ENCODE measurements around the gene GRAMD1A.
A peak's percentile ranks its signal among the peaks of the same experiment; 100 is the strongest.
"Not testable (repeated sequence)": the region's sequence is repeated elsewhere in the genome, so short reads cannot be mapped to it uniquely, and the experiment has no call there.

Gene GRAMD1A

GRCh38 chr19:34994286-34994642 is 5.9 kb upstream of the GRAMD1A start:
- H3K27ac ChIP-seq: peak overlapping the region; percentile 62
- TF ChIP-seq ZFX (IDR thresholded peaks at IDR 0.05): no peak
- no peak for TF ChIP-seq CTCF (conservative IDR thresholded peaks at IDR 0.05)

DNA sequence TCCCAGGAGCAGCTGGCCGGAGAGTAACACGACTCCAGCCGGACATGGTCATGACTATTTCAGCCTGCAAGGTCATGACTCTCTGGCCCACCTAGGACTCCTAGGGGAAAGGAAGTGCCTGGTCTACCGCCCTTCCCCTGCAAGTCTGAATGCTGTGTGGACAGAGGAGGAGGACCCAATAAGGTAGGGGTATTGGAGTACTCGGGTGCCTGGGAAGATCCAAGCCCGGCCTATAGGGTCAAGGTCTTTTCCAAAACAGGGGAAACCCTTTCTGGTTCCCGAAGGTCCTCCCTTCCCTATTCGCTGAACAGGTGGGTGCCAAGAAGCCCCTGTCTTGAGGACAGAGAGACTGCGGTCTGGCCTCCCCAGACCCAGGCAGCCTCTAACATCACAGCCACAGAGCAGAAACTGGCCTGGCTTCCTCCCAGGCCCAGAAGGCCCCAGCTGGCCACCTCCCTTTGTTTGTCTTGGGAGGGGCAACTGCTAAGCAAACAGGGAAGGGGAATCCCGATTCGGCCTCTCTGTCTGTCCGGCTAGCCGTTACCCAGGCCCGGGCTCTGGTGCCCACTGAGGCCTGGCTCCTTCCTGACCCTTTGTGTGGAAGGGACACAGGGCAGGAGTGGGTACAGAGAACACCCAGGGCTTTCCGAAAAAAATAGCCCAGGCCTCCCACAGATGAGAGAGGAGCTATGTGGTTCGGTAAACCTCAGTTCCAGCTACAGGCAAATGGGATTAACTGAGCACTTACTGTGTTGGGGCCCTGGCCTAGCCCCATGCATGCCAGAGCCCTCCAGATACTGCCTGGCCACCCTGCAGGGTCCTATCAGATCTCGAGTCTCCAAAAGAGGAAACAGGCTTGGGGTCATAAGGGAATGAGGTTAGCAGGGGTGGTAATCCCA is 5.2 kb upstream of the GRAMD1A start:
- TF ChIP-seq CTCF (conservative IDR thresholded peaks at IDR 0.05) (no peak), ZFX (IDR thresholded peaks at IDR 0.05) (peak; percentile 69; the same call in 1 of the 2 replicates)
- H3K27ac ChIP-seq: peak overlapping the region; percentile 62

GRCh38 chr19:34995551-34995950 is 4.6 kb upstream of the GRAMD1A start:
- no peak for TF ChIP-seq ZFX (IDR thresholded peaks at IDR 0.05)
- no peak for TF ChIP-seq CTCF (conservative IDR thresholded peaks at IDR 0.05)
- peak overlapping the region; percentile 62 for H3K27ac ChIP-seq

DNA sequence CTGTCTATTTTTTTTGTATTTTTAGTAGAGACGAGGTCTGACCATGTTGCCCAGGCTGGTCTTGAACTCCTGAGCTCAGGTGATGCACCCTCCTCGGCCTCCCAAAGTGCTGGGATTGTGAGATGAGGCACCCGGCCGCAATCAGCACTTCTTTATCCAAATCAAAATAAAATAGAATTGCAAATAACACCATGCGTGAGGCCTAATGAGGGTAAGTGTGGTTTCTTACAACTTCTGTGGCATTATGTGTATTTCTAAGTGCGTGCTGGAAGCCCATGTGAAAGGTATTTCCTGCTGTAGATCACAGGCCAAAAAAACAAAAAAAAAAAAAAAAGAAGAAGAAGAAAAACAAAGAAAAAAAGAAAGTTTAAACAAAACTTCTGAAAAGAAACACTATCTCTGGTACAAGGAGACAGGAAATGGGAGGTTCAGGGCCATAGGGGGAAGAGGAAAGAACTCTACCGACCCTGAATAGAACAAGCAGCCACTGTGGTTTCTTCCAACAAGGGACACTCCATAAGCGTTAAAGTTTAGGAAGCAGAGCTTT is 3.0 kb upstream of the GRAMD1A start:
- H3K27ac ChIP-seq: no peak overlapping the region
- no peak for TF ChIP-seq CTCF (conservative IDR thresholded peaks at IDR 0.05)
- no peak for TF ChIP-seq ZFX (IDR thresholded peaks at IDR 0.05)

GRCh38 chr19:34998224-34998623 is 1.9 kb upstream of the GRAMD1A start:
- H3K27ac ChIP-seq: not testable (repeated sequence)

DNA sequence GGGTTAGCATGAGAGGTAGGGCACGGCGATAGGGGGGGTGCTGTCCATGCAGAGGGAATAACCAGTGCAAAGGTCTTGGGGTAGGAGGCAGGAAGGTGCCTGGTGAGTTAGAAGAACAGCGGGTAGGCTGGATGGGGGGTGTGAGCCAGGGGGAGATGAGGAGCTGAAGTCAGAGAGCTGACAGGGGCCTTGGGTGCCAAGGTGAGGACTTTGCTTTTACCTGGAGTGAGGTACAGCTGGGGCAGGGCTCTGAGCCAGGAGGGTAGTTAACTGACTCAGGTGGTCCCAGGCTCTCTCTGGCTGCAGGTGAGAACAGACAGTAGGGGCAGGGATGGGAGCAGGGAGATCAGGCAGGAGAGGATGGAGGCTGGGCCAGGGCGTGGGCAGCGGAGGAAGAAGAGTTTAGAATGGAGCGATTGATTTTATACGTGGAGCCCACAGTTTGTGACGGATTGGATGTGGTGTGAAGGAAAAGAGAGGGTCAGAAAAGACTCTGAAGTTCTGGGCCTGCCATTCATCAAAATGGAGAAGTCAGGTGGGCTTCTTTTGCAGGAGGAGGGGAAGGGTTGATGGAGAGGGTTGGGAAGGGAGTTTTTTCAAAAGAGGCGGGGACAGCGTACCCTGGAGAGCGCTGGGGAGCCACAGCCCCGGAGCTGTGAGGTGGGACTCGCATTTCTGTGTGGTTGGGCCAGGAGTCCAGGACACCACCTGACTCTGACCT is 1.2 kb upstream of the GRAMD1A start:
- peak overlapping the region; percentile 79 for H3K27ac ChIP-seq
- TF ChIP-seq CTCF (conservative IDR thresholded peaks at IDR 0.05) (no peak), ZFX (IDR thresholded peaks at IDR 0.05) (no peak)

DNA sequence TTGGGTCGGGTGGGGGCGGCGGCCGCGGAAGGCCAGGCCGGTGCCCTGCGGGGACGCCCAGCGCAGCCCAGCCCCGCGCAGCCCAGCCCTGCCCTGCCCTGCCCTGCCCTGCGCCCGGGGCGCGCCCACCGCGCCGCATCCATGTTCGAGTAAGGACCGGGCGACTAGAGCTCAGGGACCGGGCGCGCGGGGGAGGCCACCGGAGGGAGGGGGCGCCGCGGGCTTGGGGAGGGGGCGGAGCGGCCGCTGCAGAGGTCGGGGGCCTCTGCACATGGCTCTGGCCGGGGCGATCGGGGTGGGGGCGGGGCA is 169 bp downstream of the GRAMD1A start:
- H3K27ac ChIP-seq: peak overlapping the region; percentile 79
- TF ChIP-seq ZFX (IDR thresholded peaks at IDR 0.05) (no peak), CTCF (conservative IDR thresholded peaks at IDR 0.05) (no peak)
